NCI-H2196 (cell line): ENCODE results near the gene ANKIB1.
A peak's percentile ranks its signal among the peaks of the same experiment; 100 is the strongest.
"Not testable (repeated sequence)": the region's sequence is repeated elsewhere in the genome, so short reads cannot be mapped to it uniquely, and the experiment has no call there.

Experiments used
- DNase-seq: peaks from one replicate; lab custom pipeline; 2025; ENCODE audit not compliant: unreplicated experiment; lab: John Stamatoyannopoulos, UW

ANKIB1 gene

GRCh38 chr7:92245487-92246359 is at the start of gene ANKIB1, which contains the start of gene KRIT1:
TSS of gene ANKIB1 (plus strand) at chr7:92245974. CDS start at chr7:92294979, 49,005 bp downstream.
TSS of gene KRIT1 (minus strand) at chr7:92245914. CDS start at chr7:92242135, 3,779 bp downstream.
- DNase-seq = peak; percentile 91

- DNase-seq = no peak
Observed at GRCh38 chr7:92200791-92201190, 45.0 kb upstream of the ANKIB1 start.

GRCh38 chr7:92205987-92206386 is 39.8 kb upstream of the ANKIB1 start:
- DNase-seq = no peak

GRCh38 chr7:92206672-92207071 is 39.1 kb upstream of the ANKIB1 start:
- no peak for DNase-seq

GRCh38 chr7:92221766-92222165 is 24.0 kb upstream of the ANKIB1 start:
- no peak for DNase-seq

GRCh38 chr7:92226981-92227380 is 18.8 kb upstream of the ANKIB1 start:
- no peak for DNase-seq

- no peak for DNase-seq
Observed at GRCh38 chr7:92228100-92228499, 17.7 kb upstream of the ANKIB1 start.

- no peak for DNase-seq
Observed at GRCh38 chr7:92228742-92229141, 17.0 kb upstream of the ANKIB1 start.

GRCh38 chr7:92230547-92230946 is 15.2 kb upstream of the ANKIB1 start:
- no peak for DNase-seq

- no peak for DNase-seq
Observed at GRCh38 chr7:92242972-92243371, 2.8 kb upstream of the ANKIB1 start.

GRCh38 chr7:92244808-92245486 is 827 bp upstream of the ANKIB1 start:
- no peak for DNase-seq

- no peak for DNase-seq
Observed at GRCh38 chr7:92246360-92247101, 757 bp downstream of the ANKIB1 start.

GRCh38 chr7:92250603-92251002 is 4.8 kb downstream of the ANKIB1 start:
- DNase-seq = no peak

- DNase-seq = no peak
Observed at GRCh38 chr7:92251181-92251580, 5.4 kb downstream of the ANKIB1 start.

GRCh38 chr7:92253251-92253650 is 7.5 kb downstream of the ANKIB1 start:
- no peak for DNase-seq

- not testable (repeated sequence) for DNase-seq
Observed at GRCh38 chr7:92254800-92255199, 9.0 kb downstream of the ANKIB1 start.

- DNase-seq = no peak
Observed at GRCh38 chr7:92255308-92255707, 9.5 kb downstream of the ANKIB1 start.

GRCh38 chr7:92259062-92259461 is 13.3 kb downstream of the ANKIB1 start:
- DNase-seq = no peak

GRCh38 chr7:92259610-92260247 is 14.0 kb downstream of the ANKIB1 start:
- DNase-seq = no peak

GRCh38 chr7:92260248-92260781 is 14.5 kb downstream of the ANKIB1 start:
- no peak for DNase-seq
